Esophagus squamous epithelium (tissue), 4 donors: ENCODE results near the gene ITPKB.

ENCODE experiments used
- POLR2A ChIP-seq, 4 donors: fragments of 450-650 bp; IDR thresholded peaks; one replicate each; pipeline ENCODE4 v1.6.1; 2017; ENCODE audit warnings: antibody characterized with exemption in 4 of 4, mild to moderate bottlenecking in 4 of 4, moderate library complexity in 3 of 4
- TF ChIP-seq, protein P1 (sequence below), 6 experiments: fragments of 450-650 bp in 4 of 6; fragments of 200-600 bp in 2 of 6; sonication (generic) in 2 of 6; IDR thresholded peaks; one replicate each; pipeline ENCODE4 v1.5.1; 2016 to 2019; ENCODE audit warnings: antibody characterized with exemption in 6 of 6, mild to moderate bottlenecking in 4 of 6, moderate library complexity in 4 of 6

DNA sequence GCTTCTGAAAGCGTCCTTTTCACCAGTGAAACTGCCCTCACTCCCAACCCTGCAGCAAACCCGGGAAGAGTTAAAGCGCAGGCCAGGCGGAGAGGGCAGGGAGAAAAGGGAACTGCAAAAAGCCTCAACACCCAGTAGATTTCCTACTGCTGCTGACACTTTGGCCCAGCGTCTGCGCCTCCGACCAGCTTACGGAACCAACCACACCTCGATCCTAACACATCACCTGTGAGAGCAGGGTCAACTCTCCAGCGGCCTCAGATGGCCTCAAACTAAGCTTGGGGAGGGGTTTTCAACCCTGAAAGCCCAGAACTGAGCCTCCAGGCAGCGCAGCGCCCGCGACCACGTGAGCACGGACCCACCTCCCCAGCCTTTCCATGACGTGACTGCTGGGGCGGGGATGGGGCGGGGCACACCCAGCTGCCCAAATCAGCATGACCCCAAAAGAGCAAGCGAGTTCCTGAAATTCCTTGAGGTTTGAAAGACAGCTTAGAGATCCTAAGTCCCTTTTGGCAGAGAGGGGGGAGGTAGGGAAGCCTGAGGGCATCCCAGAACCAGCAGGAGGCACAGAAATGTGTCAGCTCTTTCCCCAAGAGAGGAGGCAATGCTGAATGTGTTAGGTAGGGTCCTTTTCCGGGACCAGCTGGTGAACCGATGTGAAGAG, 59.1 kb downstream of the ITPKB start:
- TF ChIP-seq, protein P1, sequence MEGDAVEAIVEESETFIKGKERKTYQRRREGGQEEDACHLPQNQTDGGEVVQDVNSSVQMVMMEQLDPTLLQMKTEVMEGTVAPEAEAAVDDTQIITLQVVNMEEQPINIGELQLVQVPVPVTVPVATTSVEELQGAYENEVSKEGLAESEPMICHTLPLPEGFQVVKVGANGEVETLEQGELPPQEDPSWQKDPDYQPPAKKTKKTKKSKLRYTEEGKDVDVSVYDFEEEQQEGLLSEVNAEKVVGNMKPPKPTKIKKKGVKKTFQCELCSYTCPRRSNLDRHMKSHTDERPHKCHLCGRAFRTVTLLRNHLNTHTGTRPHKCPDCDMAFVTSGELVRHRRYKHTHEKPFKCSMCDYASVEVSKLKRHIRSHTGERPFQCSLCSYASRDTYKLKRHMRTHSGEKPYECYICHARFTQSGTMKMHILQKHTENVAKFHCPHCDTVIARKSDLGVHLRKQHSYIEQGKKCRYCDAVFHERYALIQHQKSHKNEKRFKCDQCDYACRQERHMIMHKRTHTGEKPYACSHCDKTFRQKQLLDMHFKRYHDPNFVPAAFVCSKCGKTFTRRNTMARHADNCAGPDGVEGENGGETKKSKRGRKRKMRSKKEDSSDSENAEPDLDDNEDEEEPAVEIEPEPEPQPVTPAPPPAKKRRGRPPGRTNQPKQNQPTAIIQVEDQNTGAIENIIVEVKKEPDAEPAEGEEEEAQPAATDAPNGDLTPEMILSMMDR (IDR thresholded peaks at IDR 0.05) = no peak
- TF ChIP-seq POLR2A (IDR thresholded peaks at IDR 0.05) = peak in 3 of 4 donors; percentile 38 to 79 (median 49)
